Activated CD8-positive, alpha-beta memory T cell treated with anti-CD3 and anti-CD28 coated beads for 48 hours (primary cell): ENCODE results near the gene SLC6A12.
"Not testable (repeated sequence)": the region's sequence is repeated elsewhere in the genome, so short reads cannot be mapped to it uniquely, and the experiment has no call there.

Source experiments
- DNase-seq, 3 experiments: peaks; one replicate each; pipeline ENCODE4 v3.0.0-alpha.2; 2020; ENCODE audit warnings: low read depth in 2 of 3, low spot score in 2 of 3

Gene SLC6A12

DNA sequence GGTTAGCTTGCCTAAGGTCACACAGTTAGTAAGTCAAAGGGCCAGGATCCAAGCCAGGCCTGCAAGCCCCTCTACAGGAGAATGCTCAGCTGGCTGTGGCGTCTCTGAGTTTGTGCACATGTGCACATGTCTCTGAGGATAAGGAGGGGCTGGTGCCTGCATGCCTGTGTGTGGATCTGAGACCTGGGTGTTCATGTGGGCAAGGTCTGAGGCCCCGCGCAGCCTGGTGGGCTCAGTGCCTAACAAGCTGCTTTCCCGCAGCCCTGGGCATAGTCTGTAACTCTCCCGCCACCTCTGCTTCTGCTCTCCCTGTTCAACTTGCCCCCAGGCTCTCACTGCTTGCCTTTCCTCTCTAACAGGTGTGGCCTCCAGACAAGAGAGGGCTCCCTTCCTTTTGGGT, 4.3 kb upstream of the SLC6A12 start:
- DNase-seq, result no peak

DNA sequence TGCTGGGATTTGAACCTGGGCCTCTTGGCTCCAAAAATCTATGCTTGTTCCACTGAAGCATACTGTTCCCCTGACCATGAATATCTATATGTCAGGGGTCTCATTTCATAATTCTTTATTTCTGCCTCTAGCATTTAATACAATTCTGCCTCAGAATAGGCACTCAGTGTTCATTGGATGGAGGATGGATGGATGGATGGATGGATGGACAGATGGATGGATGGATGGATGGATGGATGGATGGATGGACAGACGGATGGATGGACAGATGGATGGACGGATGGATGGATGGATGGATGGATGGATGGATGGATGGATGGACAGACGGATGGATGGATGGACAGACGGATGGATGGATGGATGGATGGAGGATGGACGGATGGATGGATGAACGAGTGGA, 3.1 kb upstream of the SLC6A12 start:
- DNase-seq, result not testable (repeated sequence)

DNA sequence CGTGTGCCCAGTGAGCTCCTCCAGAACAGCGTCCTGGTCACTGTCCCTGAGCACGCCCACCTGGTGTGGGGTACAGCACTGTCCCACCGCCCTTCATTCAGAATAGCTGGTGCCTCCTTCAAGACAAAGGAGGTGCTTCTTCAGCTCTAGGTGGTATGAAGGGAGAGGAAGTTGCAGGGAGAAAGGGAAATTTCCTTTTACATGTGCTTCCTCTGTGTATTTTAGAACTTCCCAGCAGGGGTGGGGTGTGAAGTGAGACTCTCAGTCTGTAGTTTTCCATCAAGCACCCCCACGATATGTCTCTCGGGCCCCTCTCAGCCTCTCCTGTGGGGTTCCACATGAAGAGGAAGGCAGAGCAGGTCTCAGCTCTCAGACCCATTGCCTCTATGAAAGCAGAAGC, 1.2 kb upstream of the SLC6A12 start:
- no peak for DNase-seq

DNA sequence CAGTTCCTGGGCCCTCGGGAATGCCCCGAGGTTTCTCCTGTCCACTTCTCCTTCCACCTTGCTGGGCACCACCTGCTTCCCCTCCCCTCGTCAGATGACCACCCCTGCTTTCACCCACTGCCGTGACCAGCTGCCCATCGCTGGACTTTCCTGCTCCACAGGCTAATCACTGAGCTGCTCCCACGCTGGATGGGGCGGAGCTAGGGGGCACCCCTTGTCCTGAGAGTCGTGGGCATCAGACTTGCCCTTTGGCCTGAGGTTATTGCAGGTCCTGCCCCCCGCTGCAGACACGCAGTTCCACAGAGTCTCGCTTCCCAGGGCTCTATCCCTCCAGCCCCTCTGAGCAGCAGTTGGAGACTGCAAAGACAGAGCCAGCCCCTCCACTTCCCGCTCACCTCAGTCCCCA, 427 bp downstream of the SLC6A12 start:
- no peak for DNase-seq

DNA sequence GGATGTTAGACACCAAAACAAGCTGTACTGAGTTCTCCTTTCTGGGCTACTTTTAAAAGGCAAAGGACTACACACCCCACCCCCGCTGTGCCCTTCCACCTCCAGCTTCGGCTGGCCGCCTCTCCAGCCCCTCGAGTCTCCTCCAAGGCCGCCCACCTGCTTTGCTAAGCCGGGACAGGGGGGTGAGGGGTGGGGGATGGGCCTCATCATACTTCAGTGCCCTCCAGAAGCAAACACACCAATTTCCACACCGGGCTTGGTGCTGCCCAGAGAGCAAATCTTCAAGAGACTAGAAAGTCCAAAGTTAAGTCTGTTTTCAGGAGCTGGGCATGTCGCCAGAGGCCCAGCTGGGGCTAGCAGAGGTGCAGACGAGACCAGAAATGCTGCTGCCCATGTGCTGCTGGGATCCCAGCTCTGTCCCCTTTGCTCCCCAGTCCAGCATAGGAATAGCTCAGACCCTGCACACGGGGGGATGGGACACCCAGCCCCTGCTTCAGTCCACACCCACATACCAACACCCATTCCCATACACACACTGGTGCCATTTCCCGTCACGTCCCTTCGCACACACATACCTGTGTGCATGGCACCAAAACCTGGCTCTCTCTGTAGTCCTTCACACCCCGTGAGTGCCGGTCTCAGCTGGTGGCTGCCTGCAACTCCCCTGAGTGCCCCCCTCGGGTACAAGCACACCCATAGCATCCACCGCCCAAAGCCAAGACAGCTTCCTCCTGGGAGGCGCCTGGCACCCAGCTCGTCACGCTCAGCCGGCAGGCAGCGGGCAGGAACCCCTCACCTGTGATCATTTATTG, 1.0 kb downstream of the SLC6A12 start:
- no peak for DNase-seq

DNA sequence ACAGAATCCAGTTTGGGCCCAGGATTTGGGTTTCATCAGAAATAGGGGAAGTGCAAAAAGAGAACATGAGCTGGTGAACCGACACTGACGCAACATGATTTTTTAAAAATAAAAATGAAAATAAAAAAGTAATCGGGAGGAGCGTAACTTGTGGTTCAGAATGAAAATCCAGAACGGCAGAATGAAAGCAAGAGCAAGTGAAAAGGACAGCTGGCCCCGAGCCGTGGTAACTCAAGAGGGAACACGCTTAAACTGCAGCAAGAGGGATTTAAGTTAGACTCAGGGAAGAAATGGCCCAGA, 1.6 kb downstream of the SLC6A12 start:
- no peak for DNase-seq

DNA sequence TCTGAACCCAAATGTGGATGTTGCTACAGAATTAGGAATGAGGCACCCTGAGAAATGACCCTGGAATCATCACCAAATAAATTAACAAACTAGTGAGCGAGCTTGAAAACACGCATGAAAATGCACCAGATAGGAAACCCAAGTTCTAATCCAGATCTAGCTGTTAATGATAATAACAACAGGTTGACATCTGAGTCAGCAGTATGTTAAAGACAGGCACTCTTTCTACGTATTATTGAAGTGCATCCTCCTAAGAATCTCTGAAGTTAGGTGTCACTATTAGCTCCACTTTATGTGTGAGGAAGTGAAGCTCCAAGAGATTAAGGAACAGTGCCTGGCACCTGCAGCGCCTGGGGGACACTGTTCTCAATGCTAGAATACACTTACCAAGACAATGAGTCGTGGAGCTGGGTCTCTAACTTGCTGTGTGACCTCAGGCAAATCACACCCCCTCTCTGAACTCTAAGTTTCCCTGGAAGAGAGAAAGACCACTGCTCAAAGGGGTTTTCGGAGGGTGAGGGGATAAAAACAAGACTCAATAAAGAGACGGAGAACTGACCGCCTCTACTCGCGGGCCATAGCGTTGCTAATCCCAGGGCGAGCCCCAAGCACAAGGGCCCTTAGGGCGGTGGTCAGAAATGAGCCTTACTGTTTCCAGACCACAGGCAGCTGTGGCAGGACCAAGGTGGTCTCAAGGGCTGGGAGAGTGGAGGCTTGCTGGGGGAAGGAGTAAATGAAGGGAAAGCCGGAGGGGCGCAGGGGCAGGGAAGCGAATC, 2.1 kb downstream of the SLC6A12 start:
- no peak for DNase-seq

DNA sequence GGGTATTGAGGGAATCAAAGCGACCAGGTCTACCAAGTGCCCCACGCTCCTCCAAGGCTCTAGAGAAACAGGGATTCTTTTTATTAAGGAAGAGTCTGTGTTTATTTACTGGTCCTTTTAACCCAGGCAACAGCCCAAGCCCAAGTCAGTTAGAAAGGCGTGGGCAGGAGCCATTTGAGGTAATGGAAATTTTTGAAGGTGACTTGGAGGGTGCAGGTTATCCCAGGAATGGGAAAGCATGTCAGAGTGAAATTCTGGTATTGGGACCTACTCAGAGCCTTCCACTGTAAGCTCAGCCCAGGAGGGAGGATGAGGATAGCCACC, 2.9 kb downstream of the SLC6A12 start:
- no peak for DNase-seq

DNA sequence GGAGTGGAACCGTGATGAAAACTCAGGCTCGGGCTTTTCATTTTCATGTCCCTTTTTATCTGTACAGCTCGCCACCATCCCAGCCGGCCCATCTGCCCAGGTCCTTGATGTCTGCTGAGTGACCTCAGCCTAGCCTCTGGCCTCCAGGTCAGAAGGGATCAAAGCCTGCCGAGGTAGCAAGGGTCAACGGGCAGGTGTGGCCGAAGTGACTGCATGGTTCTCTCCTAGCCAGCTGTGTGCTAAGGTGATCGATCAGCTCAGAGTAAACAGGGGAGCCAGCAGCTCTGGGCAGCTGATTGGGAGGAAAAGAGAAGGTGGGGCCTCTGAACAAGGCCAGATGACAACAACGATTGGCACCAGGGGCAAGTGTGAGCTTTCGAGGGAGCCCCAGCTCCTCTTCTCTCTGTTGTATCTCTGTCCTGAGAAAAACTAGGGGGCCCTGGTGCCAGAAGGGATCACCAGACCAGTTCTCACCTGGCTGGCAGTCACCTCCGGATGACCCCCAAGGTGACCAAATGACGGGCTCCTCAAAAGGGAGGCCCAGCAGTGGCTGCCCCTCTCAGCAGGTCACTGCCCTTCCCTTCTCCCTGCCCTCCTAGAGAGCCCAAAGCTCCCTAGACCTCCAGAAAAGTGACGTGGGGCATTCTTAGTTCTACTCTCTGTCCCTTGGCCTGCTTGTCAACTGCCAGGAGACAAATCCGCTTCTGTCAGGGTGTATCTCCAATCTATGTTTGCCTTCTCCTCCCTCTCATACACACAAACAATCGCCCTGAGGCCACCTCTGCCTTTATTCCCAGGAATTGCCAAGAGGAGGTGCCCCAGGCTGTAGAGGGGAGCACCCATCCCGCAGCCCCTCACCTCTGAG, 3.4 kb downstream of the SLC6A12 start:
- no peak for DNase-seq

DNA sequence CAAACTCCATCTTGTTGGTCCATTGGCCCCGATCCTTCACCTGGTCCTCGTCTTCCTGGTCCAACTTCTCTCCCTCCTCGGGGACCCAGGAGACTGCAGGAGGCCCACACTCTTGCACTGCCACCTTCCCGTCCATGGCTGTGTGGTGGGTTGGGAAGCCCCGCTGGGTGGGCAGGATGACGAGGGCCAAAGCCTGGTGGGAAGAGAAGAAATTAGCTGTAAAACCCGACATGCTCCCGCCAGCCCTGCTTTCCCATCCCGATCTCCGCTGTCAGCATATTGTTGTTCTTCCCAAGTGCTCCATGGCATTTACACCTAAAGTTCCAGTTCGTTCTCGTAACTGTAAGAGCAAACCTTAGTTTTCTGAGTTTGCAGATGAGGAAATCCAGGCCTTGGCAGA, 4.1 kb downstream of the SLC6A12 start:
- DNase-seq, result no peak

DNA sequence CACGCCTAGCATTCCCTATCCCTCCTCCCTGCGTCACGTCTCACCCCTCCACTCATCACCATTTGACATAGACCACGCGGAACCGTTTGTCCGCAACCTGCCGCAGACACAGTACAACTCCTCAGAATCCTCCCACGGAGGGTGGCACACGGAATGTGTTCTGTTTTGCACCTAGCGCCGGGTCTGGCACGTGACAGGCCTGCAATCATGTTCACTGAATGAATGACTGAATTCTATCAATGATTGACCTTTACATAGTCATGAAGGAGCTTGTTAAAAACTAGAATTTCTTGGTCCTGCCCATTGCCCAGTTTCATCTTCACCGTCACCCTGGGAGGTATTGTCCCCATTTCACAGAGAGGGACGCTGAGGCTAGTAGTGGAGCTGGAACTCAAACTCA, 4.7 kb downstream of the SLC6A12 start:
- DNase-seq, result no peak

DNA sequence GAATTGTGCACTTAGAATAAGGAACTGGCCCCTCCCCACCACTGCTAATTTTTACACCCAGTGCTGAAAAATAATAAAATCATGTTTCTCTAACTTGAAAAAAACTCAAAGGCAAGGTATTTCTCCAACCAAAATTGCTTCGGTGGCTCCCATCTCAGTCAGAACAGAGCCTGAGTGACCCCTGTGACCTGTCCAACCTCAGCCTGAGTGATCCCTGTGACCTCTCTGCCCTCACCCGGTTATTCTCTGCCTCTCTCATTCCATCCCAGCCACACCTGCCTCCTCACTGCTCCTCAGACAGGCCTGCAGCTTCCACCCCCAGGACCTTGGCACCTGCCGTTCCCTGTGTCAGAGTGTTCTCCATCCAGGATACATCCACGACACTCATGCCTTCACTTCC, 5.1 kb downstream of the SLC6A12 start:
- no peak for DNase-seq

DNA sequence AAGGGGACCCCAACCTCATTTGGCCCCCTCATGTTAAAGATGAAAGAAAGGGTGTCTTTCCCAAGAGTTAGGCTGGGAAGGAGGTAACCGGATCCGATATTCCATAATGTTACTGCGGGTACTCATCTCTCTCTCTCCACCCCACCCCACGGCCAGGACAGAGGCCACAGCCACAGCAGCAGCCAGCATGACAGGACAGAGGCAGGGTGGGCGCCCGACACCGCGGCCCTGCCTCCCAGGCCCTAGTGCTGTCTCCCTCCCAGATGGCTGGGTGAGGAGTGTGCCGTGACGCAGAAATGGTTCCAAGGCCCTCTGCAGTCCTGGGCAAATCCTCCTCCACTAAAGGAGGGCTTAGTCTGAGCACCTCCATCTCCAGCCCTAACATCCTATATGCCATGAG, 6.2 kb downstream of the SLC6A12 start:
- DNase-seq, result no peak

DNA sequence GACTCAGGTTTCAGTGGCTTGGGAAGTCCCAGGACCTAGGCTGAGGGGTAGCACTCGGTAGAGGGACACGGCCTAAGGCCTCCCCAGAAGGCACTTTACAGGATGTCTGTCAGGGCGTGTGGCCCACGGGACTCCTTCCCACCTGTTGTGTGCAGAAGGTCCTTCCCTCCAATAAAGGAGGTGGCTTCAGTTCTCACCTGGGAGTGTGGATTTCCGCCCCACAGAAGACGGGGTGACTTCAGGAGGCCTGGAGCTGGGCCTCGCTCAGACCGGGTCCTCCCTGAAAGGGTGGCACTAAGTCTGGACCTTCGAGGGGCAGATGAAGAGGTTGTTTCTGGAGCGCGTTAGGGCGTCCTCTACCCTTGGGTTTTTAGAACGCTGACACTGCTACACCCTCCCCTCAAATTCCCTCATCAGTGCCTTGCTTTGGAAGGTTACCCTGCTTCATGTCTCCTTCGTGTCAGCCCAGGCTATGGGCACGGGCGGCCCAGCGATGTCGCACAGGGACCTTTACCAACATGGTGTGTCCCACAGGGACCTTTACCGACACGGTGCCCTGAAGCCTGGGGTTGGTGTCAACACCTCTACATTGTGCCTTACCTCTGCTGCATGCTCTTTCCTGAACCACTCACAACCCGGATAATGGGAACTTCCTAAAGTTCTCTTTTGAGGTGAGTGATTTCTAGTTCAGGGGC, 7.1 kb downstream of the SLC6A12 start:
- DNase-seq, result no peak

DNA sequence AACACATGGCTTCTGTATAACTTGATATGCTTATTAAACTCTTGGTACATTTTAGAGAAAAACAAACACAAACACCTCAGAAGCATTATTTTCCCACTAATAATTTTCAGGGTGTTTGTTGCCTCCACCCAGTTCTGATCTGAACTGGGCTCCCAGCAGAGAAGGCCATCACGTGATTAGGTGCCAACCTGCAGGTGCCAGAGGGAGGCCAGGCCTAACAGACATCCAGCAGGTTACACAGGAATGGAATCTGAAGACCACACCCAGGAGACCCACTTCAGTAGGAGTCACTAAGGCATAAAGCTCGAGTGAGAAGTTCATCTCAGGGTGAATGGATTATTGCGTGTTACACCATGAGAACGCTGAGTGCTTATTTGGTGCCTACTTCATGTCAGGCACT, 8.9 kb downstream of the SLC6A12 start:
- no peak for DNase-seq

DNA sequence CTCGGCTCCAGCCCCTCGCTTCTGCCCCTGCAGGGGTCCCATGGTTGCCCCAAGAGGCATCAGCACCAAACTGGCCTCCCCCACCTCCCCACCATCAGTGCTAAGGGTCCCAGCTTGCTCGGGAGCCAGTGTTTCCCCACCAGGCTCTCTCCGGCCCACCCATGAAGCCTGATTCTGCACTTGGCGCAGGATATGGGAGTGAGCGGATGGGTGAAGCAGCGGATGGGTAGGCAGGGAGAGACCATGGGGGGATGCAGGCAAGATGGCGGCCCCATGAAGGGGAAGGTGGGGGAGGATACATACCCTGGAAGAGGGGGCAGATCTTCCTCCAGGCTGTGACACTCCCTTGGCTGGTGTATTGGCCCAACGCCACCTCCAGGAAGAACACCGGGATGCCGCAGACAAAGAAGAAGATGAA, 9.7 kb downstream of the SLC6A12 start:
- DNase-seq, result no peak

DNA sequence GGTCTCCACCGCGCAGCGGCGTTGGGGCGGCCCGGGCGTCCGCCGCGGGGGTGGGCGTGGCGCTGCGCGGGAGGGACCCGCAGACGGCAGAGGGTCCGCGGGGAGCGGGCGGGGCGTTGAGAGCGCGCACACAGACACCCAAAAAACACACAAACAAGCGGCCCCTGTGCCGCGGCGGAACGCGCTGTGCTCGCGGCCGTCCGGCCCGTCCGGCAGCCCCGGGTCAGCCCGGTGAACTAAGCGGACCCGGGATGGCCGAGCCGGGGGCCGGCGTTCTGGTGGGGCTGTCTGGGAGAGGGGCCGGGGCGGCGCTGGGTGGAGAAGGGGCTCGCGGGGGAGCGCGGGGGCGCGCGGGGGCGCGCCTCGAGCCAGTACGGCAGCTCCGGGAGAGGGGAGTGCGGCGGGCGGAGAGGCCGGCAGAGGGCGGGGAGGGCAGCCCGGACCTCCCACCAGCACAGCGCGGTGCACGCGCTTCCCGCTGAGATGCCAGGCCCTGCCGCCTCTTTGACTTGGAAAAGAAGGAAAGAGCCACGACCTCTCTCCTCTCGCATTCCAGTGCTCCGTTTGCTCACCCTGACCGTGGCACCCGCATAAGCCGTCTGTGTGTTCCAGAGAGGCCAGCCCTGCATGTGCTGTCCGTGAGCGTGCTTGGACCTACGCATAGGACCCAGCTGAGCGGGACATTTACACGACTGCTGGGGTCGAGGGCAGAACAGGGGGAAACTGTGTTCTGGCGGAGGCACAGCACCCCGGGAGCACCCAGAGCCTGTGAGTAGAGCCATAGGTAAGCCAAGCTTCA, 10.3 kb downstream of the SLC6A12 start:
- no peak for DNase-seq

DNA sequence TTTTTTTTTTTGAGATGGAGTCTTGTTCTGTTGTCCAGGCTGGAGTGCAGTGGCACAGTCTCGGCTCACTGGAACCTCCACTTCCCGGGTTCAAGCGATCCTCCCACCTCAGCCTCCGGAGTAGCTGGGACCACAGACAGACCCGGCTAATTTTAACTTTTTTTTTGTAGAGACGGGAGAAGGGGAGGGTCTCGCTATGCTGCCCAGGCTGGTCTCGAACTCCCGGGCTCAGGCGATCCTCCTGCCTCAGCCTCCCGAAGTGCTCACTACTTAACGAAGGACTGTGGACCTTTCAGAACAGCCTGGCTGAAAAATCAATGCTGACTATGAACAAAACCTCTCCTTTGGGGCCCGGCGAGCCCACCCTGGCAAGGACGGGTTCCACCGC, 10.9 kb downstream of the SLC6A12 start:
- no peak for DNase-seq

DNA sequence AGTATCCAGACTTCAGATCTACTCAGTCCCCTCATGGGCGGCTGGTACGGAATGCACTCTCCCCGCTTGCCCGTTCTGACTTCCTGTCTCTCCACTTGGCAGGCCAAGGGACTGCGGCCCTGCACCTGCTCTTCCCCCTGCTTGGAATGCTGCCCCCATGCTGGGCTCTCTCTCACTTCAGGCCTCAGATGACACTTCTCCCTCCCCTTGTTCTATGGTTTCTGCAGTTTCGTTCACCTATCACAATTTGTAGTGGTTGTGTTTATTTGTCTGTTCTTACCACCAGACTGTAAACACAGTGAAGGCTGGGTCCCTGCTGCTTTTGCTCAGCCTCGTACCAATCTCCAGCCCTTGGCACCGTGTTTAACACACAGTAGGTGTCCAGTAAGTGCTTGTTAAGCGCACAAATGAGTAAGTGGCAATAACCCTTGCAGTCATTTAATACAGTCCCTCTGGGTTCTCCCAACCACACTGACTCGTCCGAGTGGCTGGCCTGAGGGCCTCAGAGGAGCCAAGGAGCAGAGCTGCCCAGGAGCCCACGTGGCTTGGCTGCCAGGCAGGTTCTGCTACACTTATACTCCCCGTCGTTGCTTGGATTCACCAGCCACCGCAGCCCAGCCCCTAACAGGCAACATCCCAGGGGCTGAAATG, 11.8 kb downstream of the SLC6A12 start:
- DNase-seq, result no peak

DNA sequence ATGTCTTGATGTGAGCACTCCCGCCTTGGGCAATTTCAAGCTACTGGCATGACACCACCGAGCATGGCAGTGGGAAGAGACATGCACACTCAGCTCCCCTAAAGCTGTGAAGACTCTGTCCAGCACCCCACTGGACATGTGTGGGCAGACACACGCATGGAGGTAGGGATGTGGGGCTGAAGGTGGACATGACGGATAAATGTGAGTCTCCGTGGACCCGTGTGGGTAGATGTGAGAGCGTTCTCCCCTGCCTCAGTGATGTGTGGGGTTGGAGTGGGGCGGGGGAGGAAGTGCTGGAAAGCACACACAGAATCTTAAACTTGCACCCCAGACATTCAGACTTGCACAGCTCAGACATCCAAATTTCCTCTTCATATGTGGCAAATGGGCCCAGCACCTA, 12.6 kb downstream of the SLC6A12 start:
- DNase-seq, result no peak
